Stimulated activated naive B cell treated with anti-CD40 and anti-IgM and Interleukin-4, amounts not matched to agents 10 μg/mL and 1 μg/mL and 100 μg/mL, for 72 hours (primary cell): ENCODE measurements around the gene IGSF23.
"Not testable (repeated sequence)": the region's sequence is repeated elsewhere in the genome, so short reads cannot be mapped to it uniquely, and the experiment has no call there.

Source experiments
- ATAC-seq, 2 donors: fragments of 150-1000 bp; cut with Tn5 transposase; replicated peaks; 2 replicates each; pipeline ENCODE4 v1.10.0; 2021; ENCODE audit warnings: moderate library complexity in 1 of 2
- DNase-seq: peaks from one replicate; pipeline ENCODE4 v3.0.0; 2021
- H3K27ac Mint-ChIP-seq: one replicate; pipeline ENCODE4 v1.8.0; 2022; ENCODE audit warnings: mild to moderate bottlenecking, mixed read lengths
- H3K27me3 Mint-ChIP-seq, 2 donors: one replicate each; pipeline ENCODE4 v1.8.0; 2022; ENCODE audit warnings: mixed read lengths in 2 of 2
- H3K36me3 Mint-ChIP-seq, 2 donors: one replicate each; pipeline ENCODE4 v1.8.0; 2022; ENCODE audit warnings: mixed read lengths in 2 of 2, mild to moderate bottlenecking in 1 of 2
- H3K4me1 Mint-ChIP-seq, 2 donors: one replicate each; pipeline ENCODE4 v1.8.0; 2022; ENCODE audit warnings: mixed read lengths in 2 of 2, mild to moderate bottlenecking in 1 of 2
- H3K4me3 Mint-ChIP-seq, 2 donors: one replicate each; pipeline ENCODE4 v1.8.0; 2022; ENCODE audit warnings: mild to moderate bottlenecking in 2 of 2, mixed read lengths in 2 of 2, moderate library complexity in 1 of 2
- H3K9me3 Mint-ChIP-seq, 2 donors: one replicate each; pipeline ENCODE4 v1.8.0; 2022; ENCODE audit warnings: mixed read lengths in 2 of 2, mild to moderate bottlenecking in 1 of 2

The IGSF23 gene

GRCh38 chr19:44579663-44580365 lies 33.5 kb upstream of the IGSF23 start:
- Mint-ChIP-seq H3K4me1 (no peaks in the 10 kb centered on the region), H3K36me3 (no peaks in the 10 kb centered on the region), H3K27me3 (peaks cover 17 to 23% of the 10 kb centered on the region in 2 donors), H3K4me3 (no peak overlapping the region), H3K9me3 (no peaks in the 10 kb centered on the region), H3K27ac (no peak overlapping the region)
- DNase-seq (no peak), ATAC-seq (no peak)

DNA sequence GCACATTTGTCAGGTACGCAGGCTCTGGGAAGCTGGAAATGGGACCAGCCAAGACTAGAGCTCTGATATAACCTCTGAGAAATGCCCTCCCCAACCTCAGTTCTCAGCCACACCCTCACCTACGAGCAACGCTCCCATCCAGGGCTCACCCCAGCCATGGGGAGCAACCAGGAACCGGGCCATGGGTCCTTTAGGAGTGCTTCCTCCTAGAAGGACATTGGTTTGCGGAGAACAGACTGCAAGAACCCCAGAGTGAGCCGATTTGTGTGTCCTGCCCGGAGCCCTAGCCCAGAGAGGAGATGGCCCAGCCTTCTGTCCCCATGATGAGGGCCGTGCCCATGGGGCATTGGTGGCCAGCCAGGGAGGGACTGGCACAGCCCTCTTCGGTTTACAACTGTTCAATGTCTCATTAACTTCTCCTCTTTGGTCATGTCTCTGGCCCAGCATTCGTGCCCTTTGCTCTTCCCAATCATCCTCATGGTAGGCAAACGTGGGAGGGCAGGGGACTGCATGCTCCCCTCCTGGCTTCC lies 32.9 kb upstream of the IGSF23 start:
- no peaks in the 10 kb centered on the region for H3K9me3 Mint-ChIP-seq
- DNase-seq, result no peak
- H3K27ac Mint-ChIP-seq, result no peak overlapping the region
- H3K4me1 Mint-ChIP-seq, result no peaks in the 10 kb centered on the region
- no peak overlapping the region for H3K4me3 Mint-ChIP-seq
- peaks cover 17 to 23% of the 10 kb centered on the region in 2 donors for H3K27me3 Mint-ChIP-seq
- ATAC-seq, result no peak
- no peaks in the 10 kb centered on the region for H3K36me3 Mint-ChIP-seq

DNA sequence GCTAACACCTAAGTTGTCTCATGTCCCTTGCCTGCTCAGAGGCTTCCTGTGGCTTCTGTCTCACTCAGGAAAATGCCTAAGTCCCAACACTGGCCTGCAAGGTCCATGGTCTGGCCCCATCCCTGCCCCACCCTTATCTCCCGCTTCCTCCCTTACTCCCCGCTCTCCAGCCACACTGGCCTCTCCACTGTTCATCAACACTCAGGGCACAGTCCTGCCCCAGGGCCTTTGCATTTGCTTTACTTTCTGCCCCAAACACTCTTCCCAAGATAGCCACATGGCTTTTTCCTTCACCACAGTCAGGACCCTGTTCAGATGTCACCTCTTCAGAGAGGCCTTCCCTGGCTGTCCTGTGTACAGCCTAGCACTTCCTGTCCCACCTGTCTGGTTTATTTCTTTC lies 32.1 kb upstream of the IGSF23 start:
- Mint-ChIP-seq H3K27ac (no peak overlapping the region), H3K9me3 (no peaks in the 10 kb centered on the region), H3K36me3 (no peaks in the 10 kb centered on the region), H3K4me3 (no peak overlapping the region), H3K27me3 (peaks cover 17 to 29% of the 10 kb centered on the region in 2 donors), H3K4me1 (no peaks in the 10 kb centered on the region)
- ATAC-seq, result no peak
- no peak for DNase-seq

GRCh38 chr19:44582581-44583265 lies 30.6 kb upstream of the IGSF23 start:
- Mint-ChIP-seq H3K4me3 (no peak overlapping the region), H3K27me3 (peaks cover 21 to 40% of the 10 kb centered on the region in 2 donors), H3K9me3 (peaks cover 0 to 4% of the 10 kb centered on the region in 2 donors), H3K36me3 (no peaks in the 10 kb centered on the region), H3K27ac (no peak overlapping the region), H3K4me1 (peaks cover 0 to 7% of the 10 kb centered on the region in 2 donors)
- DNase-seq (no peak), ATAC-seq (no peak)

- Mint-ChIP-seq H3K27ac (no peak overlapping the region), H3K36me3 (no peaks in the 10 kb centered on the region), H3K27me3 (peaks cover 27 to 40% of the 10 kb centered on the region in 2 donors), H3K4me1 (peaks cover 2 to 7% of the 10 kb centered on the region in 2 donors), H3K4me3 (no peak overlapping the region), H3K9me3 (peaks cover 0 to 4% of the 10 kb centered on the region in 2 donors)
- ATAC-seq (no peak), DNase-seq (no peak)
Measured at GRCh38 chr19:44585371-44586133, 27.8 kb upstream of the IGSF23 start.

DNA sequence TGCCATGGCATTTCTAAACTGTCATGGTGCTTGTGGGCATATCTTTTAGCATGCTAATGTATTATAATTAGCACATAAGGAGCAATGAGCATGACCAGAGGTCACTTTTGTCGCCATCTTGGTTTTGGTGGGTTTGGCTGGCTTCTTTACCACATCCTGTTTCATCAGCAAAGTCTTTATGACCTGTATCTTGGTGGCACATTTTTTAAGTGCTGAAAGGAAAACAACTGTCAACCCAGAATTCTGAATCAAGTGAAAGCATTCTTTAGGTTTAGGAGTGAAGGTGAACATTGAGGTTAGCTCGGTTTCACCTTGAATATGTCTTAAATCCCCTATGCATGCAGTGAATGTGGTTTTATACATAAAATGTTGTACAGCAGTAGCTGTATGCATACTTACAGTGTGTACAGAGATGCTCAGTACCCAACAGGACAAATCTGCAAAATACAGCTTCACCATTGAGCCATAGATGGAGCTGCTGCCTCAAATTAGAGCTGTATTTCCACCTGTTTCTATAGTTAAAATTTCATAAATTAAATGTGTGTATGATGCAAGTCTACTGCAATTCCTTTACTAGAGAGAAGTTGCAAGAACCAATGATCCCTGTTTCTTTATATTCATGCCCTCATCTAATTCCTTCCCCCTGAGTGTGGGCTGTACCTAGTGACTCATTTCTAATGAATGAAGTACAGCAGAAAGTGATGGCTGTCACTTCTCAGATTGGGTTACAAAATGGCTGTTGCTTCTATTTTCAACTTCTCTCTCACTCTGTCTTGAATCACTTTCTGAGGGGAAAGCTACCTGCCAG lies 25.2 kb upstream of the IGSF23 start:
- H3K27ac Mint-ChIP-seq, result no peak overlapping the region
- peak; percentile 54 to 62 for ATAC-seq
- peaks cover 31 to 35% of the 10 kb centered on the region in 2 donors for H3K27me3 Mint-ChIP-seq
- peaks cover 0 to 4% of the 10 kb centered on the region in 2 donors for H3K9me3 Mint-ChIP-seq
- H3K36me3 Mint-ChIP-seq, result no peaks in the 10 kb centered on the region
- peaks cover 2 to 7% of the 10 kb centered on the region in 2 donors for H3K4me1 Mint-ChIP-seq
- no peak overlapping the region for H3K4me3 Mint-ChIP-seq
- peak; percentile 7 for DNase-seq

DNA sequence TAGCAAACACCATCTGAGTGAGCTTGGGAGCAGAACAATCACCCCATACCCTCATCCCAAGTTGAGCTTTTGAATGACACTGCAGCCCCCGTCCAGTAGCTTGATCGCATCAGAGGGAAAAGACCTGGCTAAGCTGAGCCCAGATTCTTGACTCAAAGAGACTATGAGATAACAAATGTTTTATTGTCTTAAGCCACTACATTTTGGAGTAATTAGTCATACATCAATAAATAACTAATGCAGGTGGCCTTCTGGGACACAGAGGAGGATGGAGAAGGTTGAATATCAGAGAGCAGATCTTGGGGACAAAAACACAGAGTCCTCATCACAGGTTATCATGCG lies 24.6 kb upstream of the IGSF23 start:
- Mint-ChIP-seq H3K36me3 (no peaks in the 10 kb centered on the region), H3K9me3 (peaks cover 0 to 4% of the 10 kb centered on the region in 2 donors), H3K27me3 (peaks cover 31 to 33% of the 10 kb centered on the region in 2 donors), H3K4me1 (peaks cover 2 to 7% of the 10 kb centered on the region in 2 donors), H3K27ac (no peak overlapping the region), H3K4me3 (no peak overlapping the region)
- no peak for ATAC-seq
- DNase-seq, result no peak

GRCh38 chr19:44590245-44591059 lies 22.9 kb upstream of the IGSF23 start:
- Mint-ChIP-seq H3K9me3 (peaks cover 0 to 4% of the 10 kb centered on the region in 2 donors), H3K4me3 (no peak overlapping the region), H3K27ac (no peak overlapping the region), H3K27me3 (peaks cover 28% of the 10 kb centered on the region in 2 donors), H3K36me3 (no peaks in the 10 kb centered on the region), H3K4me1 (peaks cover 2 to 7% of the 10 kb centered on the region in 2 donors)
- no peak for DNase-seq
- ATAC-seq, result no peak

DNA sequence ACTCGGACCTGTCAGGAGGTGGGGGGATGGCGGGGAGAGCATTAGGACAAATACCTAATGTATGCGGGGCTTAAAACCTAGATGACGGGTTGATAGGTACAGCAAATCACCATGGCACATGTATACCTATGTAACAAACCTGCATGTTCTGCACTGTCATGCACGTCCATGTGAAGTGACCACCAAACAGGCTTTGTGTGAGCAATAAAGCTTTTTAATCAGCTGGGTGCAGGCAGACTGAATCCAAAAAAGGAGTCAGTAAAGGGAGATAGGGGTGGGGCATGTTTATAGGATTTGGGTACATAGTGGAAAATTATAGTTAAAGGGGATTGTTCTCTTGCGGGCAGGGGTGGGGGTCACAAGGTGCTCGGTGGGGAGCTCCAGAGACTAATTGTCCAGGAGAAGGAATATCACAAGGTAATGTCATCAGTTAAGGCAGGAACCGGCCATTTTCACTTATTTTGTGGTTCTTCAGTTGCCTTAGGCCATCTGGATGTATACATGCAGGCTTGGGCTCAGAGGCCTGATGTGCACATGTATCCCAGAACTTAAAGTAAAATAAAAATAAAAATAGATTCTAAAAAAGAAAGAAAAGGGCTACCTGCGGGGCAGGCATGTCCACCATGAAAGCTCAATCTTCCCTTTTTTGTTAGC lies 21.9 kb upstream of the IGSF23 start:
- H3K4me3 Mint-ChIP-seq, H3K36me3 Mint-ChIP-seq, ATAC-seq, DNase-seq, H3K4me1 Mint-ChIP-seq, H3K9me3 Mint-ChIP-seq, H3K27ac Mint-ChIP-seq: not testable (repeated sequence)
- H3K27me3 Mint-ChIP-seq, result peaks cover 28 to 33% of the 10 kb centered on the region in 2 donors

DNA sequence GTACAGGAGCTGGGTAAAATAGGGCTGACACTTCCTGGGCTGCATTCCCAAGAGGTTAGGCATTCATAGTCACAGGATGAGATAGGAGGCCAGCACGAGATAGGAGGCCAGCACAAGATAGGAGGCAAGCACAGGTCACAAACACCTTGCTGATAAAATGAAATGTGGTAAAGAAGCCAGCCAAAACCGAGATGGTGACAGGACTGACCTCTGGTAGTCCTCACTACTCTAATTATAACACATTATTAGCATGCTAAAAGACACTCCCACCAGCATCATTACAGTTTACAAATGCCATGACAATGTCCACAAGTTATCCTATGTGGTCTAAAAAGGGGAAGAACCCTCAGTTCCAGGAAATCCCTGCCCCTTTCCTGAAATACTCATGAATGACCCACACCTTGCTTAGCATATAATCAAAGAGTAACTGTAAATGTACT lies 20.9 kb upstream of the IGSF23 start:
- no peak overlapping the region for H3K27ac Mint-ChIP-seq
- H3K9me3 Mint-ChIP-seq, result peaks cover 0 to under 1% of the 10 kb centered on the region in 2 donors
- H3K36me3 Mint-ChIP-seq, result no peaks in the 10 kb centered on the region
- ATAC-seq, result peak in 1 of 2 donors; percentile 76
- DNase-seq, result no peak
- peaks cover 2% of the 10 kb centered on the region in 2 donors for H3K4me1 Mint-ChIP-seq
- H3K4me3 Mint-ChIP-seq, result no peak overlapping the region
- H3K27me3 Mint-ChIP-seq, result peaks cover 29 to 37% of the 10 kb centered on the region in 2 donors

- ATAC-seq (no peak), DNase-seq (no peak)
- Mint-ChIP-seq H3K36me3 (no peaks in the 10 kb centered on the region), H3K4me3 (no peak overlapping the region), H3K4me1 (peaks cover 0 to 2% of the 10 kb centered on the region in 2 donors), H3K9me3 (peaks cover 0 to 3% of the 10 kb centered on the region in 2 donors), H3K27me3 (peaks cover 37 to 44% of the 10 kb centered on the region in 2 donors), H3K27ac (no peak overlapping the region)
Measured at GRCh38 chr19:44593294-44593693, 20.1 kb upstream of the IGSF23 start.

GRCh38 chr19:44593866-44594266 lies 19.5 kb upstream of the IGSF23 start:
- not testable (repeated sequence) for H3K4me3 Mint-ChIP-seq, H3K27ac Mint-ChIP-seq, ATAC-seq, H3K4me1 Mint-ChIP-seq, DNase-seq, H3K36me3 Mint-ChIP-seq, H3K9me3 Mint-ChIP-seq
- peaks cover 39 to 43% of the 10 kb centered on the region in 2 donors for H3K27me3 Mint-ChIP-seq
